Stomach (tissue), 9 donors: ENCODE measurements around the gene BASP1. TPM values are rescaled to one million over a fixed set of nuclear protein-coding genes. Genes with fewer than 3 reads are reported as not detected.
A peak's percentile ranks its signal among the peaks of the same experiment; 100 is the strongest.
"Not testable (repeated sequence)": the region's sequence is repeated elsewhere in the genome, so short reads cannot be mapped to it uniquely, and the experiment has no call there.

Experiments
- DNase-seq, 2 donors: peaks; one replicate each; pipeline versions ENCODE4 v3.0.0 to v3.0.0-alpha.2; 2013 to 2019
- H3K27ac ChIP-seq, 5 donors: fragments of 200-600 bp in 4 of 5; sonication (generic) in 4 of 5; one replicate each; pipeline ENCODE4 v1.5.1; 2013 to 2019; ENCODE audit warnings: mild to moderate bottlenecking in 1 of 5, moderate library complexity in 1 of 5
- H3K27me3 ChIP-seq, 3 donors: fragments of 200-600 bp; sonication (generic); one replicate each; pipeline ENCODE4 v1.5.1; 2017 to 2019; ENCODE audit warnings: mixed run types in 1 of 3
- H3K36me3 ChIP-seq, 4 donors: fragments of 200-600 bp; sonication (generic); 1 replicate in 3 of 4; 2 replicates in 1 of 4; pipeline ENCODE4 v1.5.1; 2016 to 2019
- H3K4me1 ChIP-seq, 4 donors: fragments of 200-600 bp; sonication (generic); one replicate each; pipeline ENCODE4 v1.5.1; 2016 to 2019
- H3K4me3 ChIP-seq, 4 donors: fragments of 200-600 bp; sonication (generic) in 3 of 4; one replicate each; pipeline ENCODE4 v1.5.1; 2016 to 2019; ENCODE audit warnings: mild to moderate bottlenecking in 1 of 4
- H3K9me3 ChIP-seq, 4 donors: fragments of 200-600 bp; sonication (generic); one replicate each; pipeline ENCODE4 v1.5.1; 2016 to 2019
- CTCF ChIP-seq, 7 experiments: fragments of 450-650 bp in 4 of 7; fragments of 200-600 bp in 3 of 7; sonication (generic) in 3 of 7; IDR thresholded peaks; one replicate each; pipeline ENCODE4 v1.5.1; 2016 to 2019; ENCODE audit warnings: antibody characterized with exemption in 7 of 7, control low read depth in 2 of 7, mild to moderate bottlenecking in 1 of 7
- EP300 ChIP-seq: sonication (generic); formaldehyde crosslinking; IDR thresholded peaks from one replicate; pipeline ENCODE4 v1.6.1; 2017; ENCODE audit warnings: antibody characterized with exemption
- POLR2A ChIP-seq, 4 donors: fragments of 450-650 bp; IDR thresholded peaks; one replicate each; pipeline ENCODE4 v1.6.1; 2016; ENCODE audit warnings: antibody characterized with exemption in 4 of 4, control low read depth in 2 of 4, mild to moderate bottlenecking in 1 of 4, moderate library complexity in 1 of 4
- POLR2AphosphoS5 ChIP-seq, 3 donors: sonication (generic); formaldehyde crosslinking; IDR thresholded peaks; one replicate each; pipeline ENCODE4 v1.6.1; 2016; ENCODE audit warnings: antibody characterized with exemption in 3 of 3
- WGBS, 5 donors: extraction: QIAGEN DNeasy Blood & Tissue Kit in 3 of 5; methylation state at CpG; one replicate each; pipeline versions ENCODE4 v1.1.5 to v1.1.7; 2013 to 2018; 5-methylcytosine and 5-hydroxymethylcytosine counted together
- intact Hi-C: fragments of 100-400 bp; cut with DNase I; formaldehyde crosslinking; loops from one replicate; pipeline ENCODE4 v1.15.1; 2023; ENCODE audit warnings: low total_unique reads
- polyA plus RNA-seq, 3 donors: library from polyadenylated mRNA; stranded (reverse); fragments of 200-250 nt; gene quantifications; one replicate each; pipeline ENCODE4 v1.2.3, GENCODE V29; 2013
- total RNA-seq, 5 donors: library from RNA; depleted of rRNA; stranded (reverse); fragments of >200 nt; gene quantifications; one replicate each; pipeline versions ENCODE4 v1.1.0 to v1.2.3, GENCODE V29; 2014 to 2016
- donor health status: healthy with polysubstance abuse.
- donor health status: Bipolar disorder and iron deficiency.
- donor health status: healthy.

The BASP1 gene
- total and polyA plus RNA-seq, 8 donors, result 4.0 to 60.8 (median 16.0) TPM

- H3K27ac ChIP-seq, result no peak overlapping the region
- DNase-seq, result no peak
- no peaks in the 10 kb centered on the region for H3K27me3 ChIP-seq
- WGBS, 5 donors, result 73 to 85% (median 78%) methylated on average over 3 of the region's 3 CpGs
- intact Hi-C loops, result no loop called here
- no peaks in the 10 kb centered on the region for H3K9me3 ChIP-seq
- no peak for TF ChIP-seq CTCF (IDR thresholded peaks at IDR 0.05)
- peak in 1 of 3 donors; percentile 16 for TF ChIP-seq POLR2AphosphoS5 (IDR thresholded peaks at IDR 0.05)
- peaks cover 0 to 5% (median 0%) of the 10 kb centered on the region in 4 donors for H3K4me1 ChIP-seq
- H3K36me3 ChIP-seq, result no peaks in the 10 kb centered on the region
- no peak overlapping the region for H3K4me3 ChIP-seq
Observed at GRCh38 chr5:17249029-17249634, 31.7 kb downstream of the BASP1 start.

- H3K36me3 ChIP-seq, H3K4me1 ChIP-seq, intact Hi-C loops, H3K27me3 ChIP-seq, H3K27ac ChIP-seq, H3K9me3 ChIP-seq, DNase-seq, H3K4me3 ChIP-seq: not testable (repeated sequence)
- WGBS, 5 donors, result 79 to 98% (median 96%) methylated on average over 6 of the region's 6 CpGs
Observed at GRCh38 chr5:17249841-17250240, 32.4 kb downstream of the BASP1 start.

GRCh38 chr5:17252543-17252942, 35.1 kb downstream of the BASP1 start:
- 33 to 67% (median 64%) methylated on average over 1 of the region's 1 CpG for WGBS, 5 donors
- intact Hi-C loops, result no loop called here
- no peak overlapping the region for H3K27ac ChIP-seq
- no peak for DNase-seq
- no peaks in the 10 kb centered on the region for H3K4me1 ChIP-seq
- H3K36me3 ChIP-seq, result no peaks in the 10 kb centered on the region
- H3K27me3 ChIP-seq, result no peaks in the 10 kb centered on the region
- no peaks in the 10 kb centered on the region for H3K9me3 ChIP-seq
- TF ChIP-seq EP300 (no peak), POLR2AphosphoS5 (IDR thresholded peaks at IDR 0.05) (no peak), POLR2A (IDR thresholded peaks at IDR 0.05) (no peak), CTCF (IDR thresholded peaks at IDR 0.05) (no peak)
- no peak overlapping the region for H3K4me3 ChIP-seq

GRCh38 chr5:17255471-17256021, 38.1 kb downstream of the BASP1 start:
- no peak for DNase-seq
- Histone ChIP-seq H3K27me3 (no peaks in the 10 kb centered on the region), H3K4me3 (no peak overlapping the region), H3K36me3 (no peaks in the 10 kb centered on the region), H3K9me3 (no peaks in the 10 kb centered on the region), H3K27ac (peak overlapping the region in 2 of 5 donors; percentile 5 to 35), H3K4me1 (no peaks in the 10 kb centered on the region)
- TF ChIP-seq EP300, result no peak
- TF ChIP-seq POLR2AphosphoS5 (IDR thresholded peaks at IDR 0.05), result no peak
- no peak for TF ChIP-seq POLR2A (IDR thresholded peaks at IDR 0.05)
- TF ChIP-seq CTCF (IDR thresholded peaks at IDR 0.05), result no peak
- intact Hi-C loops, result no loop called here
- WGBS, 5 donors, result 62 to 72% (median 65%) methylated on average over 6 of the region's 6 CpGs

- H3K9me3 ChIP-seq, result no peaks in the 10 kb centered on the region
- H3K27ac ChIP-seq, result peak overlapping the region in 2 of 5 donors; percentile 5 to 35
- intact Hi-C loops, result no loop called here
- 63 to 74% (median 65%) methylated on average over 3 of the region's 3 CpGs for WGBS, 5 donors
- no peaks in the 10 kb centered on the region for H3K27me3 ChIP-seq
- H3K36me3 ChIP-seq, result no peaks in the 10 kb centered on the region
- no peak for DNase-seq
- no peak for TF ChIP-seq EP300
- no peak for TF ChIP-seq CTCF (IDR thresholded peaks at IDR 0.05)
- TF ChIP-seq POLR2AphosphoS5 (IDR thresholded peaks at IDR 0.05), result no peak
- TF ChIP-seq POLR2A (IDR thresholded peaks at IDR 0.05), result no peak
- H3K4me3 ChIP-seq, result no peak overlapping the region
- no peaks in the 10 kb centered on the region for H3K4me1 ChIP-seq
Observed at GRCh38 chr5:17256171-17256570, 38.7 kb downstream of the BASP1 start.
